Measurements from ENCODE around the gene CLSTN2.

DNA sequence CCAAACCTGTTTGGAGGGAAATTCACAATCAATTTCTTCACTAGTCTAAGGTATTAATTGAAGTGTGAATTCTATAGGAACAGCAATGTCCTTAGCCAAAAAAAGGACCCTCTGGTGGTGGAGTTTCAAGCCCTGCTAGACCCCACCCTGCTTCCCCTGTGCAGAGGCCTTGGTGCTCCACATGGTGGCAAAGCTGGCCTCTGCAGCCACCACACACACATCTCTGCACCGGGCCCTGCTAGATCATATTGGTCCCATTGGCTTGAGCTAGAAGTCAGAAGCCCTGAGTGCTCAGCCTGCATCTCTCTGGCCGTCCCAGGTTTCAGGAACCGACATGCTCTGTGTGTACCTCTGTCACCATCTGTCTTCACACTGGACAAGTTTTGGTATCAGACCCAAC is 522.0 kb downstream of the CLSTN2 start:
- TF ChIP-seq, protein P1, sequence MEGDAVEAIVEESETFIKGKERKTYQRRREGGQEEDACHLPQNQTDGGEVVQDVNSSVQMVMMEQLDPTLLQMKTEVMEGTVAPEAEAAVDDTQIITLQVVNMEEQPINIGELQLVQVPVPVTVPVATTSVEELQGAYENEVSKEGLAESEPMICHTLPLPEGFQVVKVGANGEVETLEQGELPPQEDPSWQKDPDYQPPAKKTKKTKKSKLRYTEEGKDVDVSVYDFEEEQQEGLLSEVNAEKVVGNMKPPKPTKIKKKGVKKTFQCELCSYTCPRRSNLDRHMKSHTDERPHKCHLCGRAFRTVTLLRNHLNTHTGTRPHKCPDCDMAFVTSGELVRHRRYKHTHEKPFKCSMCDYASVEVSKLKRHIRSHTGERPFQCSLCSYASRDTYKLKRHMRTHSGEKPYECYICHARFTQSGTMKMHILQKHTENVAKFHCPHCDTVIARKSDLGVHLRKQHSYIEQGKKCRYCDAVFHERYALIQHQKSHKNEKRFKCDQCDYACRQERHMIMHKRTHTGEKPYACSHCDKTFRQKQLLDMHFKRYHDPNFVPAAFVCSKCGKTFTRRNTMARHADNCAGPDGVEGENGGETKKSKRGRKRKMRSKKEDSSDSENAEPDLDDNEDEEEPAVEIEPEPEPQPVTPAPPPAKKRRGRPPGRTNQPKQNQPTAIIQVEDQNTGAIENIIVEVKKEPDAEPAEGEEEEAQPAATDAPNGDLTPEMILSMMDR (IDR thresholded peaks at IDR 0.05; ENCODE audit: poor library complexity) = no peak
- no peak for TF ChIP-seq EZH2 (IDR thresholded peaks at IDR 0.05; ENCODE audit: borderline replicate concordance)

Data from hepatocyte (in vitro differentiated cells).